Measurements from ENCODE around the gene SAMD10. TPM values are rescaled to one million over a fixed set of nuclear protein-coding genes. Genes with fewer than 3 reads are reported as not detected.

SAMD10 gene
- total and polyA plus RNA-seq, 3 donors from 2014 or later, result 3.9 to 10.7 (median 6.2) TPM

DNA sequence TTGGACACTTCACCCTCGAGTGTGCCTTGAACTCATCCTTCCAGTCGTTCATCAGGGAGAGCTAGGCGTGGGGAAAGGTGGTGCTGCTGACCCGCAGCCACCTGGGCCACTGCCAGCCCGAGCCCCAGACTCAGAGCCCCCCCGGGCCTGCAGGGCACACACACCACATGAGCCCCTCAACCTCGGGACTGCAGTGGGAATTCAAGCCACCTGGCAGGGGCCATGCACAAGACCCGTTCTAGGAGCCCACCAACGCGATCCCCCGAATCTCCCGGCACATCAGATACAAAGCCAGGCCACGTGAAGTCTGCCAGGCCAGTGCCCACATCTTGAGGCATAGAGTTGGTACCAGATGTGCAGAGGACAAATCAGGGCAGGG lies 12.5 kb downstream of the SAMD10 start:
- H3K27me3 ChIP-seq, result no peaks in the 10 kb centered on the region
- peaks cover 12% of the 10 kb centered on the region for H3K4me1 ChIP-seq
- no peak overlapping the region for H3K27ac ChIP-seq
- TF ChIP-seq POLR2A (IDR thresholded peaks at IDR 0.05) (no peak), CTCF (IDR thresholded peaks at IDR 0.05) (no peak)
- H3K4me3 ChIP-seq, result no peak overlapping the region
- 80 to 92% methylated on average over 4 to 13 of the region's 13 CpGs for whole genome bisulfite sequencing, 2 donors
- H3K36me3 ChIP-seq (ENCODE audit: low read depth, missing control alignments), result no peaks in the 10 kb centered on the region
- H3K9me3 ChIP-seq, result no peaks in the 10 kb centered on the region
- no peak for DNase-seq
- intact Hi-C loops (cut with DNase I; ENCODE audit: low total_unique reads), result no loop called here

DNA sequence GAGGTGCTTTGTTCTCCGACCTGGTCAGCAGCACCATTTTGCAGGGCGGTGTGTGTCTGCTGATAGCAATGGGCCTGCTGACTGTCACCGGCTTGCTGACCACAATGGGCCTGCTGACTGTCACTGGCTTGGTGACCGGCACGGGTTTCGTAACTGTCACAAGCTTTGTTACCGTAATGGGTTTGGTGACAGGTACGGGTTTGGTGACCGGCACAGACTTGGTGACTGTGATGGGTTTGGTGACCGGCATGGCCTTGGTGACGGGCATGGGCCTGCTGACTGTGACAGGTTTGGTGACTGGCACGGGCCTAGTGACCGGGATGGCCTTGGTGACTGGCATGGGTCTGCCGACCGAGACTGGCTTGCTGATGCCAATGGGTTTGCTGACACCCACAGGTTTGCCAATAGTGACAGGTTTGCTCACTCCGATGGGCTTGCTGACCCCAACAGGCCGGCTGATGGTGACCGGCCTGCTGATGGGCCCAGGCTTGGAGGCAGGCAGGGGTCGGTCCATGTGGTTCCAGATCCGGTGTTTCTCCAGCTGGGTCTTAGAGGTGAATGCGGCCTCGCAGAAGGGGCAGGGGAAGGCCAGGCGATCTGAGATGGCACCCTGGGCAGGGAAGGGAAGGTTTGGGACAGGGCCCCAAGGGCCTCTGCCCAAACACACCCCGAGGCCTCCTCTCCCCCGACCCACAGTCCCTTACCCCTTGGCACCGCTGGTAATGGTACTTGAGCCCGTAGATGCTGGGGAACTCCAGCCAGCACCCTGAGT lies 13.1 kb downstream of the SAMD10 start:
- no peak for TF ChIP-seq POLR2A (IDR thresholded peaks at IDR 0.05)
- no peak for TF ChIP-seq CTCF (IDR thresholded peaks at IDR 0.05)
- intact Hi-C loops (cut with DNase I; ENCODE audit: low total_unique reads), result no loop called here
- no peaks in the 10 kb centered on the region for H3K36me3 ChIP-seq (ENCODE audit: low read depth, missing control alignments)
- DNase-seq, result no peak
- no peak overlapping the region for H3K27ac ChIP-seq
- peaks cover 12% of the 10 kb centered on the region for H3K4me1 ChIP-seq
- no peaks in the 10 kb centered on the region for H3K27me3 ChIP-seq
- 91 to 96% methylated on average over 23 to 27 of the region's 27 CpGs for WGBS, 2 donors
- H3K4me3 ChIP-seq, result no peak overlapping the region
- H3K9me3 ChIP-seq, result no peaks in the 10 kb centered on the region

DNA sequence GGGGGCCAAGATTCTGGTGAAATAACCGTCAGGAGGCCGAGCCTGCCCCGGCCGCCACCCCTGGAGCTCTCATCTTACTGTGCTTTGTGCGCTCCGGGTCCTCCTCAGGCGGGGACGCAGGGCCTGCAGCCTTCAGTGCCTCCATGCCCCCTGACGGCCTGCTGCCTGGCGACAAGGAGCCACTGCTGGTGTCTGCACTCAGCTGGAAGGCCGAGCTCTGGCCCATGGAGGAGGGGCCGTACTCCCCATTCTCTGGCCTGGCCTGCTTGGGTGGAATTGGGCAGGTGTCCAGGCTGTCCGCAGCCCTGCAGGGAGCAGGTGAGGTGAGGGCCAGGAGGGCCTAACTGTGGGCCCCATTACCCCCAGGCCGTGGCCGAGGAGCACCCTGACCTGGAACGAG lies 15.0 kb downstream of the SAMD10 start:
- Histone ChIP-seq H3K36me3 (ENCODE audit: low read depth, missing control alignments) (no peaks in the 10 kb centered on the region), H3K27ac (no peak overlapping the region), H3K9me3 (no peaks in the 10 kb centered on the region), H3K4me1 (peaks cover 9% of the 10 kb centered on the region), H3K4me3 (no peak overlapping the region), H3K27me3 (no peaks in the 10 kb centered on the region)
- 93 to 94% methylated on average over 9 to 16 of the region's 16 CpGs for WGBS, 2 donors
- TF ChIP-seq POLR2A (IDR thresholded peaks at IDR 0.05) (no peak), CTCF (IDR thresholded peaks at IDR 0.05) (no peak)
- intact Hi-C loops (cut with DNase I; ENCODE audit: low total_unique reads), result no loop called here
- no peak for DNase-seq

- H3K36me3 ChIP-seq (ENCODE audit: low read depth, missing control alignments), result no peaks in the 10 kb centered on the region
- WGBS, 2 donors, result 90 to 99% methylated on average over 9 to 15 of the region's 16 CpGs
- intact Hi-C loops (cut with DNase I; ENCODE audit: low total_unique reads), result no loop called here
Measured at GRCh38 chr20:63963784-63964301, 15.6 kb downstream of the SAMD10 start.

More at GRCh38 chr20:63963784-63964301, 15.6 kb downstream of the SAMD10 start:
- Histone ChIP-seq H3K9me3 (no peaks in the 10 kb centered on the region), H3K4me1 (peaks cover 8% of the 10 kb centered on the region), H3K27ac (no peak overlapping the region), H3K4me3 (no peak overlapping the region), H3K27me3 (no peaks in the 10 kb centered on the region)
- TF ChIP-seq POLR2A (IDR thresholded peaks at IDR 0.05) (no peak), CTCF (IDR thresholded peaks at IDR 0.05) (no peak)
- DNase-seq, result no peak

Measured in testis (tissue), 3 donors.